Psoas muscle (tissue), 8 donors: ENCODE measurements around the gene PPT1. TPM values are rescaled to one million over a fixed set of nuclear protein-coding genes. Genes with fewer than 3 reads are reported as not detected.

Experiments used
- ATAC-seq, 4 donors: fragments of 200-7000 bp; cut with Tn5 transposase; one replicate each; pipeline ENCODE4 v1.9.1; 2020; ENCODE audit warnings: moderate library complexity in 3 of 4, mild to moderate bottlenecking in 2 of 4
- DNase-seq, 2 donors: peaks; one replicate each; pipeline ENCODE4 v3.0.0-alpha.2; 2020
- H3K27ac ChIP-seq: fragments of 200-600 bp; one replicate; pipeline ENCODE4 v1.8.0; 2022
- H3K27me3 ChIP-seq, 3 donors: fragments of 200-600 bp in 1 of 3; one replicate each; pipeline versions ENCODE4 v1.6.1 to v1.8.0; 2013 to 2022; ENCODE audit warnings: low read length in 2 of 3, mild to moderate bottlenecking in 2 of 3, moderate library complexity in 1 of 3; ENCODE audit not compliant: insufficient read depth in 3 of 3
- H3K36me3 ChIP-seq, 2 donors: fragments of 200-600 bp in 1 of 2; one replicate each; pipeline versions ENCODE4 v1.6.1 to v1.8.0; 2013 to 2022; ENCODE audit warnings: low read depth in 1 of 2, mild to moderate bottlenecking in 1 of 2, moderate library complexity in 1 of 2; ENCODE audit not compliant: insufficient read depth in 1 of 2
- H3K4me1 ChIP-seq: fragments of 200-600 bp; one replicate; pipeline ENCODE4 v1.8.0; 2022
- H3K4me3 ChIP-seq: fragments of 200-600 bp; one replicate; pipeline ENCODE4 v1.8.0; 2022; ENCODE audit warnings: mild to moderate bottlenecking
- H3K9me3 ChIP-seq: fragments of 200-600 bp; one replicate; pipeline ENCODE4 v1.8.0; 2022
- WGBS, 3 donors: extraction: QIAGEN DNeasy Blood & Tissue Kit; methylation state at CpG; one replicate each; pipeline versions ENCODE4 v1.1.6 to v1.1.7; 2013; 5-methylcytosine and 5-hydroxymethylcytosine counted together
- intact Hi-C, 2 donors: fragments of 100-400 bp; cut with DNase I; formaldehyde crosslinking; loops; one replicate each; pipeline versions ENCODE4 v1.11.0 to v1.14.2; 2022
- polyA plus RNA-seq, 3 donors: library from polyadenylated mRNA; stranded (reverse); fragments of 200-250 nt; gene quantifications; one replicate each; pipeline ENCODE4 v1.2.3, GENCODE V29; 2013
- total RNA-seq, 4 donors: library from RNA; stranded (reverse); fragmentation: NEBNext Ultra II Directional in 2 of 4; extraction: Animal tissue kit (Norgen Biotek cat#: 25700) in 2 of 4; gene quantifications; one replicate each; pipeline versions ENCODE4 v1.2.1 to v1.2.4, GENCODE V29; 2021 to 2023
- TF ChIP-seq, protein P1 (sequence below): fragments of 200-600 bp; IDR thresholded peaks from one replicate; pipeline ENCODE4 v1.8.0; 2022; ENCODE audit warnings: antibody characterized with exemption
- donor health status: healthy with polysubstance abuse.
- donor health status: DM: no; HTN: no; CAD: no; lungs with moderate emphysema.
- donor health status: Bipolar disorder and iron deficiency.
- donor health status: healthy.
- donor health status: DM: yes; HTN: yes; CAD: no.
- donor health status: DM: no; HTN: no; CAD: no.
- donor health status: DM: no; HTN: no; CAD: no.
- donor health status: DM: yes; HTN: yes; CAD: no.

PPT1 gene
- total and polyA plus RNA-seq, 7 donors, result 13.4 to 21.8 (median 17.7) TPM

DNA sequence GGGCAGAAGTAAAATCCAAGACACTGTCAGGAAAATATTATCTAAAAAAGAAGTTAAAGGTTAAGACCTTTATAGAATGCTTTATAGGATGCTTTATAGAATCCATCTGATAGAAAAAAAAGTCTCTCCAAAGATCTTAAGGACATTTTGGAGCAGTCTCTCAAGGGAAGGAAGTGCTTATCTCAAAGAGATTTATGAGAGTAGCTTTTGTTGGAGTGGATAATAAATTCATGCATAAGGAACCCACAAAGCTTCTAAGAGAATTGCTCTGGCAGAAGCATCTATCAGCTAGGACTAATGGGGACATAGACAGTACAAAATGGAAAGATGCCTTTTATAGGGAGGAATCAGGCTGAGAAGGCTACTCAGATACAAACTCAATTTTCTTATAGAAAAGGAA, 69.4 kb downstream of the PPT1 start:
- Histone ChIP-seq H3K27me3 (no peaks in the 10 kb centered on the region), H3K27ac (no peak overlapping the region), H3K36me3 (no peaks in the 10 kb centered on the region), H3K4me3 (no peak overlapping the region), H3K4me1 (peaks cover 5% of the 10 kb centered on the region), H3K9me3 (no peaks in the 10 kb centered on the region)
- DNase-seq (no peak), ATAC-seq (no peak)
- TF ChIP-seq, protein P1, sequence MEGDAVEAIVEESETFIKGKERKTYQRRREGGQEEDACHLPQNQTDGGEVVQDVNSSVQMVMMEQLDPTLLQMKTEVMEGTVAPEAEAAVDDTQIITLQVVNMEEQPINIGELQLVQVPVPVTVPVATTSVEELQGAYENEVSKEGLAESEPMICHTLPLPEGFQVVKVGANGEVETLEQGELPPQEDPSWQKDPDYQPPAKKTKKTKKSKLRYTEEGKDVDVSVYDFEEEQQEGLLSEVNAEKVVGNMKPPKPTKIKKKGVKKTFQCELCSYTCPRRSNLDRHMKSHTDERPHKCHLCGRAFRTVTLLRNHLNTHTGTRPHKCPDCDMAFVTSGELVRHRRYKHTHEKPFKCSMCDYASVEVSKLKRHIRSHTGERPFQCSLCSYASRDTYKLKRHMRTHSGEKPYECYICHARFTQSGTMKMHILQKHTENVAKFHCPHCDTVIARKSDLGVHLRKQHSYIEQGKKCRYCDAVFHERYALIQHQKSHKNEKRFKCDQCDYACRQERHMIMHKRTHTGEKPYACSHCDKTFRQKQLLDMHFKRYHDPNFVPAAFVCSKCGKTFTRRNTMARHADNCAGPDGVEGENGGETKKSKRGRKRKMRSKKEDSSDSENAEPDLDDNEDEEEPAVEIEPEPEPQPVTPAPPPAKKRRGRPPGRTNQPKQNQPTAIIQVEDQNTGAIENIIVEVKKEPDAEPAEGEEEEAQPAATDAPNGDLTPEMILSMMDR, result no peak
- intact Hi-C loops, result loop anchor here in 1 of 2 donors (10.0 kb wide), 1 partner anchor 113 kb away; no protein-coding TSS in a partner anchor

DNA sequence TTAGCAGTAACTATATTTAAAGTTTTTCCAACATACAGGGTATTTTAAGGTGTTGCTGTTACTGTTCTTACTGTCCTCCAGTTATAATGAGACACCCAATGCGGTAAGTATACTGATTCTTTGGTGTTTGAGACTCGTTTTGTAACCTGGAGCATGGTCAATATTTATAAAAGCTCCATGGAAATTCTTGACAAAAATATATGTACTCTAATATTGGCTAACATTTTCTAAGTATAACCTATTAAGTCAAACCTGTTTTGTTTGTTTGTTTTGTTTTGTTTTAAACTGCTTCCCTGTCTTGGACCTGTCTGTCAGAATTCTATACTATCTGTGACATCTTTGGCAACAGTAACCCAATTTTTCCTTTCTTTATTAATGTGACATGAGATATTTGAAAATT, 72.4 kb downstream of the PPT1 start:
- TF ChIP-seq, protein P1, result no peak

DNA sequence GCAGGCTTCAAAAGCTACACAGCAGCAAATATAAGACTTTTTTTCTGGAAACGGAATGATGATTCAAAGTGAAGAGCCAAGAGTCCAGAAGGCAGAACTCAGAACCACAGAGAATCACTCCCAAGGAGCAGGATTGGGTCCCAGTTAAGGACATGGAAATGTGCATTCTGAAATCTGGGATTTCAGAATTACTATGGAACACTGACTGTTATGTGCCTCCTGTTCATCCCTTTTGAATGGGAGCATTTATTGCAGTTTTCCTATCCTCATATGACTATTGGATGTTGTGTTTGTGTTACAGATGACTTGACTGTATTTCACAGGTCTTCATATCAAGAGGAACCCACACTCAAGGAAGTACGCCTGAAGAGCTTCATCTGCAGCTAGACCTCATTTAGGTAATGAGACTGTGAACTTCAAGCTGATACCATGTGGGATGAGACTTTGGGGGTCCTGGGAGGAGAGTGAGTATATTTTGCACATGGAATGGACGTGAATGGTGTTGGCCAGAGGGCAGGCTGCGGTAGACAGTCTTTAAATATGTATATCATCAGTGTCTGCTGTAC, 73.6 kb downstream of the PPT1 start:
- no peaks in the 10 kb centered on the region for H3K27me3 ChIP-seq
- ATAC-seq, result no peak
- no peaks in the 10 kb centered on the region for H3K9me3 ChIP-seq
- H3K4me3 ChIP-seq, result no peak overlapping the region
- intact Hi-C loops, result loop anchor here in 1 of 2 donors (10.0 kb wide), 1 partner anchor 109 kb away; no protein-coding TSS in a partner anchor
- 79 to 93% (median 80%) methylated on average over 4 of the region's 4 CpGs for WGBS, 3 donors
- H3K36me3 ChIP-seq, result no peaks in the 10 kb centered on the region
- no peak overlapping the region for H3K27ac ChIP-seq
- DNase-seq, result no peak
- no peaks in the 10 kb centered on the region for H3K4me1 ChIP-seq
- TF ChIP-seq, protein P1, result no peak

More for the DNA sequence above, 72.4 kb downstream of the PPT1 start:
- no peak for ATAC-seq
- WGBS, 3 donors, result 69 to 72% (median 72%) methylated on average over 2 of the region's 2 CpGs
- H3K27ac ChIP-seq, result no peak overlapping the region
- DNase-seq, result no peak
- H3K27me3 ChIP-seq, result no peaks in the 10 kb centered on the region
- H3K36me3 ChIP-seq, result no peaks in the 10 kb centered on the region
- H3K9me3 ChIP-seq, result no peaks in the 10 kb centered on the region
- intact Hi-C loops, result loop anchor here in 1 of 2 donors (10.0 kb wide), 1 partner anchor 110 kb away; no protein-coding TSS in a partner anchor
- no peak overlapping the region for H3K4me3 ChIP-seq
- no peaks in the 10 kb centered on the region for H3K4me1 ChIP-seq

Other genes with a start within 250 kb of the PPT1 start
- gene TRIT1, start 213.7 kb downstream of the PPT1 start, total RNA-seq, result 10 to 100 TPM in 2 of 4 donors, 1 to 10 TPM in 2; 6.4 to 13.7 (median 10.2) TPM
- gene TRIT1, start 213.7 kb downstream of the PPT1 start, polyA plus RNA-seq, result 10 to 100 TPM in 2 of 3 donors, 1 to 10 TPM in 1; 9.7 to 26.2 (median 13.6) TPM
- gene MYCL, start 195.3 kb downstream of the PPT1 start, total RNA-seq, result 1 to 10 TPM in 2 of 4 donors, under 1 TPM in 2; 0.19 to 1.7 (median 0.60) TPM
- under 1 TPM; 0.10 to 0.27 (median 0.12) TPM for gene MYCL, start 195.3 kb downstream of the PPT1 start, polyA plus RNA-seq
- gene MFSD2A, start 142.1 kb downstream of the PPT1 start, total RNA-seq, result under 1 TPM; 0.12 to 0.58 (median 0.47) TPM
- 1 to 10 TPM in 1 of 3 donors, under 1 TPM in 2; 0.35 to 2.1 (median 0.92) TPM for gene MFSD2A, start 142.1 kb downstream of the PPT1 start, polyA plus RNA-seq
- 10 to 100 TPM; 34.2 to 71.0 (median 61.9) TPM for gene CAP1, start 56.5 kb downstream of the PPT1 start, total RNA-seq
- gene CAP1, start 56.5 kb downstream of the PPT1 start, polyA plus RNA-seq, result 100 to 1,000 TPM in 1 of 3 donors, 10 to 100 TPM in 2; 33.7 to 116 (median 56.6) TPM
- gene RLF, start 64.1 kb upstream of the PPT1 start, total RNA-seq, result 10 to 100 TPM; 10.2 to 16.4 (median 11.2) TPM
- gene RLF, start 64.1 kb upstream of the PPT1 start, polyA plus RNA-seq, result 10 to 100 TPM in 1 of 3 donors, 1 to 10 TPM in 2; 4.5 to 13.9 (median 4.9) TPM
- gene TMCO2, start 150.7 kb upstream of the PPT1 start, total RNA-seq, result not detected
- under 1 TPM in 1 of 3 donors, not detected in 2; 0.19 TPM for gene TMCO2, start 150.7 kb upstream of the PPT1 start, polyA plus RNA-seq
- gene ZMPSTE24, start 161.0 kb upstream of the PPT1 start, total RNA-seq, result 10 to 100 TPM; 12.7 to 26.1 (median 18.9) TPM
- gene ZMPSTE24, start 161.0 kb upstream of the PPT1 start, polyA plus RNA-seq, result 10 to 100 TPM; 22.2 to 60.2 (median 33.8) TPM
- gene COL9A2, start 220.0 kb upstream of the PPT1 start, total RNA-seq, result under 1 TPM in 3 of 4 donors, not detected in 1; 0.15 to 0.21 (median 0.18) TPM
- gene COL9A2, start 220.0 kb upstream of the PPT1 start, polyA plus RNA-seq, result under 1 TPM; 0.06 to 0.18 (median 0.12) TPM